ENCODE data around the gene LSP1.
"Not testable (repeated sequence)": the region's sequence is repeated elsewhere in the genome, so short reads cannot be mapped to it uniquely, and the experiment has no call there.

Gene LSP1

GRCh38 chr11:1875093-1875850 is 22.4 kb downstream of the LSP1 start:
- DNase-seq (ENCODE audit: insufficient read length, low spot score) (peak; percentile 17), FAIRE-seq (no peak)
- TF ChIP-seq SPI1 (IDR thresholded peaks at IDR 0.05; ENCODE audit: low read depth, low read length) (no peak), POLR2AphosphoS5 (IDR thresholded peaks at IDR 0.05; ENCODE audit: low read depth, low read length) (no peak), POU2F2 (IDR thresholded peaks at IDR 0.05; ENCODE audit: low read depth, low read length) (no peak), PAX5 (IDR thresholded peaks at IDR 0.05; ENCODE audit: insufficient read depth, low read length, severe bottlenecking) (no peak), POLR2A (IDR thresholded peaks at IDR 0.05; ENCODE audit: low read depth, low read length) (no peak), TAF1 (IDR thresholded peaks at IDR 0.05; ENCODE audit: low read depth, low read length) (no peak)

GRCh38 chr11:1875851-1876301 is 23.0 kb downstream of the LSP1 start:
- FAIRE-seq; DNase-seq (ENCODE audit: insufficient read length, low spot score): not testable (repeated sequence)

GRCh38 chr11:1876361-1877063 is 23.6 kb downstream of the LSP1 start:
- no peak for TF ChIP-seq PAX5 (IDR thresholded peaks at IDR 0.05; ENCODE audit: insufficient read depth, low read length, severe bottlenecking)
- TF ChIP-seq TAF1 (IDR thresholded peaks at IDR 0.05; ENCODE audit: low read depth, low read length) = no peak
- TF ChIP-seq POLR2A (IDR thresholded peaks at IDR 0.05; ENCODE audit: low read depth, low read length) = no peak
- no peak for TF ChIP-seq SPI1 (IDR thresholded peaks at IDR 0.05; ENCODE audit: low read depth, low read length)
- TF ChIP-seq POLR2AphosphoS5 (IDR thresholded peaks at IDR 0.05; ENCODE audit: low read depth, low read length) = no peak
- TF ChIP-seq POU2F2 (IDR thresholded peaks at IDR 0.05; ENCODE audit: low read depth, low read length) = no peak
- DNase-seq (ENCODE audit: insufficient read length, low spot score) (peak; percentile 63), FAIRE-seq (no peak)

- FAIRE-seq = no peak
- TF ChIP-seq TAF1 (IDR thresholded peaks at IDR 0.05; ENCODE audit: low read depth, low read length) = no peak
- no peak for TF ChIP-seq SPI1 (IDR thresholded peaks at IDR 0.05; ENCODE audit: low read depth, low read length)
- TF ChIP-seq POLR2AphosphoS5 (IDR thresholded peaks at IDR 0.05; ENCODE audit: low read depth, low read length) = peak; percentile 33; the same call in 1 of the 2 replicates
- TF ChIP-seq PAX5 (IDR thresholded peaks at IDR 0.05; ENCODE audit: insufficient read depth, low read length, severe bottlenecking) = no peak
- no peak for TF ChIP-seq POU2F2 (IDR thresholded peaks at IDR 0.05; ENCODE audit: low read depth, low read length)
- TF ChIP-seq POLR2A (IDR thresholded peaks at IDR 0.05; ENCODE audit: low read depth, low read length) = no peak
- DNase-seq (ENCODE audit: insufficient read length, low spot score) = no peak
Measured at GRCh38 chr11:1877211-1878136, 24.6 kb downstream of the LSP1 start.

- DNase-seq (ENCODE audit: insufficient read length, low spot score) (peak; percentile 22), FAIRE-seq (no peak)
- TF ChIP-seq POU2F2 (IDR thresholded peaks at IDR 0.05; ENCODE audit: low read depth, low read length) (no peak), POLR2AphosphoS5 (IDR thresholded peaks at IDR 0.05; ENCODE audit: low read depth, low read length) (no peak), PAX5 (IDR thresholded peaks at IDR 0.05; ENCODE audit: insufficient read depth, low read length, severe bottlenecking) (no peak), SPI1 (IDR thresholded peaks at IDR 0.05; ENCODE audit: low read depth, low read length) (no peak), TAF1 (IDR thresholded peaks at IDR 0.05; ENCODE audit: low read depth, low read length) (no peak), POLR2A (IDR thresholded peaks at IDR 0.05; ENCODE audit: low read depth, low read length) (no peak)
Measured at GRCh38 chr11:1878137-1879031, 25.5 kb downstream of the LSP1 start.

GRCh38 chr11:1879342-1879940 is 26.6 kb downstream of the LSP1 start:
- DNase-seq (ENCODE audit: insufficient read length, low spot score) (peak; percentile 16), FAIRE-seq (no peak)
- TF ChIP-seq POLR2AphosphoS5 (IDR thresholded peaks at IDR 0.05; ENCODE audit: low read depth, low read length) (no peak), POU2F2 (IDR thresholded peaks at IDR 0.05; ENCODE audit: low read depth, low read length) (no peak), SPI1 (IDR thresholded peaks at IDR 0.05; ENCODE audit: low read depth, low read length) (no peak), POLR2A (IDR thresholded peaks at IDR 0.05; ENCODE audit: low read depth, low read length) (no peak), TAF1 (IDR thresholded peaks at IDR 0.05; ENCODE audit: low read depth, low read length) (no peak), PAX5 (IDR thresholded peaks at IDR 0.05; ENCODE audit: insufficient read depth, low read length, severe bottlenecking) (no peak)

- DNase-seq (ENCODE audit: insufficient read length, low spot score) (peak; percentile 30), FAIRE-seq (no peak)
- TF ChIP-seq TAF1 (IDR thresholded peaks at IDR 0.05; ENCODE audit: low read depth, low read length) (no peak), POU2F2 (IDR thresholded peaks at IDR 0.05; ENCODE audit: low read depth, low read length) (no peak)
Measured at GRCh38 chr11:1879941-1880720, 27.2 kb downstream of the LSP1 start.

Data from GM12891 (cell line).